NCI-H2029 treated with DMSO at 0.1 percent for 48 hours (cell line): ENCODE data around the gene H1-8.
"Not testable (repeated sequence)": the region's sequence is repeated elsewhere in the genome, so short reads cannot be mapped to it uniquely, and the experiment has no call there.

Experiments used
- DNase-seq: peaks from one replicate; lab custom pipeline; 2025; lab: John Stamatoyannopoulos, UW

Gene H1-8

GRCh38 chr3:129543156-129543790 lies at the start of gene H1-8:
H1-8 (plus strand) TSS chr3:129543175; CDS start chr3:129543219, 44 bp downstream.
- no peak for DNase-seq

GRCh38 chr3:129493206-129493605 lies 49.8 kb upstream of the H1-8 start:
- DNase-seq = no peak

- not testable (repeated sequence) for DNase-seq
These were observed 48.5 kb upstream of the H1-8 start for GRCh38 chr3:129494499-129494898.

GRCh38 chr3:129495006-129495639 lies 47.9 kb upstream of the H1-8 start:
- DNase-seq = not testable (repeated sequence)

GRCh38 chr3:129497876-129498275 lies 45.1 kb upstream of the H1-8 start:
- DNase-seq = not testable (repeated sequence)

- not testable (repeated sequence) for DNase-seq
These were observed 44.1 kb upstream of the H1-8 start for GRCh38 chr3:129498603-129499488.

- DNase-seq = not testable (repeated sequence)
These were observed 43.2 kb upstream of the H1-8 start for GRCh38 chr3:129499604-129500333.

- no peak for DNase-seq
These were observed 42.7 kb upstream of the H1-8 start for GRCh38 chr3:129500334-129500658.

GRCh38 chr3:129501630-129502029 lies 41.3 kb upstream of the H1-8 start:
- no peak for DNase-seq

- no peak for DNase-seq
These were observed 40.1 kb upstream of the H1-8 start for GRCh38 chr3:129502641-129503408.

GRCh38 chr3:129503471-129504291 lies 39.3 kb upstream of the H1-8 start:
- DNase-seq = no peak

GRCh38 chr3:129504471-129505100 lies 38.4 kb upstream of the H1-8 start:
- no peak for DNase-seq

- peak; percentile 56 for DNase-seq
These were observed 37.6 kb upstream of the H1-8 start for GRCh38 chr3:129505341-129505740.

GRCh38 chr3:129506231-129506742 lies 36.7 kb upstream of the H1-8 start:
- peak; percentile 60 for DNase-seq

- no peak for DNase-seq
These were observed 35.7 kb upstream of the H1-8 start for GRCh38 chr3:129507181-129507831.

GRCh38 chr3:129512595-129512994 lies 30.4 kb upstream of the H1-8 start:
- no peak for DNase-seq

- DNase-seq = no peak
These were observed 29.3 kb upstream of the H1-8 start for GRCh38 chr3:129513705-129514104.

GRCh38 chr3:129514110-129514509 lies 28.9 kb upstream of the H1-8 start:
- no peak for DNase-seq

GRCh38 chr3:129514563-129514962 lies 28.4 kb upstream of the H1-8 start:
- no peak for DNase-seq
